Activated CD4-positive, CD25-positive, alpha-beta regulatory T cell treated with anti-CD3 and anti-CD28 coated beads, Interleukin-2, amount 50 U/mL, for 24 hours (primary cell): Measurements from ENCODE around the gene FBXL5.

Experiments used
- ATAC-seq, 2 donors: fragments of 150-1000 bp; cut with Tn5 transposase; one replicate each; pipeline ENCODE4 v1.10.0; 2021; ENCODE audit warnings: mild to moderate bottlenecking in 1 of 2, moderate library complexity in 1 of 2

FBXL5 gene, protein sequence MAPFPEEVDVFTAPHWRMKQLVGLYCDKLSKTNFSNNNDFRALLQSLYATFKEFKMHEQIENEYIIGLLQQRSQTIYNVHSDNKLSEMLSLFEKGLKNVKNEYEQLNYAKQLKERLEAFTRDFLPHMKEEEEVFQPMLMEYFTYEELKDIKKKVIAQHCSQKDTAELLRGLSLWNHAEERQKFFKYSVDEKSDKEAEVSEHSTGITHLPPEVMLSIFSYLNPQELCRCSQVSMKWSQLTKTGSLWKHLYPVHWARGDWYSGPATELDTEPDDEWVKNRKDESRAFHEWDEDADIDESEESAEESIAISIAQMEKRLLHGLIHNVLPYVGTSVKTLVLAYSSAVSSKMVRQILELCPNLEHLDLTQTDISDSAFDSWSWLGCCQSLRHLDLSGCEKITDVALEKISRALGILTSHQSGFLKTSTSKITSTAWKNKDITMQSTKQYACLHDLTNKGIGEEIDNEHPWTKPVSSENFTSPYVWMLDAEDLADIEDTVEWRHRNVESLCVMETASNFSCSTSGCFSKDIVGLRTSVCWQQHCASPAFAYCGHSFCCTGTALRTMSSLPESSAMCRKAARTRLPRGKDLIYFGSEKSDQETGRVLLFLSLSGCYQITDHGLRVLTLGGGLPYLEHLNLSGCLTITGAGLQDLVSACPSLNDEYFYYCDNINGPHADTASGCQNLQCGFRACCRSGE

DNA sequence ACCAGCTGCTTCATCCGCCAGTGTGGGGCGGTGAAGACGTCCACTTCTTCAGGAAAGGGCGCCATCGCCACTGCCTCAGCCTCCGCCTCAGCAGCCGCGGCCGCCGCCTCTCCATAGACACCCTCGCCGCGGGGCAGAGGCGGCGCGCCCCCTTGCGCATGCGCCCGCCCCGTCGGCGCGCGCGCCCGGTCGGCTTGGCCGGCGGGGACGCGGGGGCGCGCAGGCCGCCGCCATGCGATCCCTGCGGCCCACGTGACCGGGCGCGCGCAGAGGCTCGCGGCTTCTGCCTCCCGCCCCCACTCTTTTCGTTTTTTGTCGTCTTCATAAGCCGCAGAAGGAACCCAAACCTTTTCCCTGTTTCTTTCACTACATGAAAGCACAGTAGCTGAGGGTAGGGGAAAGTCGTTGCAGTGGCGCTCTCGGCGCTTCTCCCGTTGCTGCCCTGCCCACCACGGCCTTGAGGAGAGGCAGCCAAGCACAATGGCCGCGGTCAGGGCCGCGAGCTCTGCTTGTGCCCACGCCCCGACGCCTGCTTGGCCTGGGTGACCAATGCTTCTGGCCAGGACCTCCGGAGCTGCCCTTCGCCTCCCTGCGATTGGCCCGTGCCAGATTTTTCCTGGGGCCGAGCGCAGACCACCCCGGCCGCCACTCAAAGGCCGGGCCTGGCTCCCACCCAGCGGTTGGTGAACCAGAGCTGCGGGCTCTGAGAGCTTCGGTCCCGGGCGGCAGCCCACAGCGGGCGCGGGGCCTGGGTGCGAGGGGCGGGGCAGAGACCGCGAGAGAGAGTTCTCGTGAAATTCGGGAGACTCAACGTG, at the start of gene FBXL5:
Gene FBXL5 (minus strand): TSS at position 135 of the 815 bp plus-strand sequence. CDS start 70 bp downstream, at position 65.
- ATAC-seq: peak; percentile 79 to 82

DNA sequence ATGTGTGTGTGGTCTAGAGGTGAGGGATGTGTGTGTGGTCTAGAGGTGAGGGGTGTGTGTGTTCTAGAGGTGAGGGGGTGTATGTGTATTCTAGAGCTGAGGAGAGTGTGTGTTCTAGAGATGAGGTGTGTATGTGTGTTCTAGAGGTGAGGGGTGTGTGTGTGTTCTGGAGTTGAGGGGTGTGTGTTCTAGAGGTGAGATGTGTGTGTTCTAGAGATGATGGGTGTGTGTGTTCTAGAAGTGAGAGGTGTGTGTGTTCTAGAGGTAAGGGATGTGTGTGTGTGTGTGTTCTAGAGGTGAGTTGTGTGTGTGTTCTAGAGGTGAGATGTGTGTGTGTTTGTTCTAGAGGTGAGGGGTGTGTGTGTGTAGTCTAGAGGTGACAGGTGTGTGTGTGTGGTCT, 49.0 kb upstream of the FBXL5 start:
- no peak for ATAC-seq

DNA sequence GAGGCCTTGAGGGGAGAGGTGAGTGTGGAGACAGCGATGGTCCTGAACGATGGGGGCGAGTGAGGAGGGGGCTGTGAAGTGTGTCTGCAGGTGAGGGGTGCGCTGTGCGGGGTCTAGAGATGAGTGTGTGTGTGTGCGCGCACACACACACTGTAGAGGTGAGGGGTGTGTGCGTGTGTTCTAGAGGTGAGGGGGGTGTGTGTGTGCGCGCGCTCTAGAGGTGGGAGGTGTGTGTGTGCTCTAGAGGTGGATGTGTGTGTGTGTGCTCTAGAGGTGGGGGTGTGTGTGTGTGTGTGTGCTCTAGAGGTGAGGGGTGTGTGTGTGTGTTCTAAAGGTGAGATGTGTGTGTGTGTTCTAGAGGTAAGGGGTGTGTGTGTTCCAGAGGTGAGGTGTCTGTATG, 48.3 kb upstream of the FBXL5 start:
- ATAC-seq: peak in 1 of 2 donors; percentile 9

DNA sequence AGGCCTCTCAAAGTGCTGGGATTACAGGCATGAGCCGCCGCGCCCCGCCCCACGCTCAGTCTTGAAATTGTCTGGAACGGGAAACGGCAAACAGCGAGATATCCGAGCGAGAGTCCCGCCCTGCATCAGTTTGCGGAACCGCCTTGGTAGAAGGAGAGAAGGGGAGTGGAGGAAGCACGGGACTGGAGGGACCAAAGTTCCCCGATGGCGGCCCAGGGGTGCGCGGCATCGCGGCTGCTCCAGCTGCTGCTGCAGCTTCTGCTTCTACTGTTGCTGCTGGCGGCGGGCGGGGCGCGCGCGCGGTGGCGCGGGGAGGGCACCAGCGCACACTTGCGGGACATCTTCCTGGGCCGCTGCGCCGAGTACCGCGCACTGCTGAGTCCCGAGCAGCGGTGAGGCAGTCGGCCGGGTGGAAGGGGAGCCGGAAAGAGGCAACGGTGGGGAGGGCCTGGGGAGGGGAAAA, 47.8 kb upstream of the FBXL5 start, which contains the start of gene BST1:
Gene BST1 (plus strand): TSS at position 125 of the 463 bp plus-strand sequence. CDS start 80 bp downstream, at position 205.
- ATAC-seq: peak; percentile 70 to 79

DNA sequence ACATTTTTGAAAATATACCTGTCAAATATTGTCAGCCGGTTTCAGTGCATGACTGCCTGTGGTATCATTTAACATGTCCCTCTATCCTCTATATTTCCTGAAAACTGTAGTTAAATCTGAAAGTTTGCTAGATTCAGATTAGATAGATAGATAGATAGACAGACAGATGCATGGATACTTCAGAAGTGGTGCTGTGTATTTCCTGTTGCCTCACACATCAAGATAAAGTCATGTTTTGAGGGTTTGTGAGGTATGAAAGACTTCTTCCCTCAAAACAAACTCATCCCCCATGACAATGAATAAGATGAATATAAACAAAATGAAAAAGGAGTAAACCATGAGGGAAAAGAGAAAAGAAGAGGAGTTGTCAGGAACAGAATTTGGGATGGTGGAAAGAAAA, 41.7 kb upstream of the FBXL5 start:
- no peak for ATAC-seq

DNA sequence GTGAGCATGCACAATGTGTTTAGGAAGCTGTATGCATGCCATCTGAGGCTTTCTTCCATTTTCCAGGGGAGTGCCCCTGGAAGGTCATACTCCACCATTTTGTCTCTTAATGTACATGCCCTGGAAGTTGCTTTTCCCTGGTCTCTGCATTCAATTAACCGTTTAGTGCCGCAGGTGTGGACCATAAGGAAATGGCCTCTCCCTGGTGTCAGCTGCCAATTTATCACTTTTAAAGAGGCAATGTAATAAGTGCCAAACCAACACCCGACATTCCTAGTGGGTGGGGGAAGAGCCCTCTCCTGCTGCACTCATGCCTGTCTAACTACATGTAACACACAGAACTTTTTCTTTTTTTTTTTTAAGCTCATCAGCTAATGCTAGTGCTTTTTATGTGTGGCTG, 40.6 kb upstream of the FBXL5 start:
- no peak for ATAC-seq

DNA sequence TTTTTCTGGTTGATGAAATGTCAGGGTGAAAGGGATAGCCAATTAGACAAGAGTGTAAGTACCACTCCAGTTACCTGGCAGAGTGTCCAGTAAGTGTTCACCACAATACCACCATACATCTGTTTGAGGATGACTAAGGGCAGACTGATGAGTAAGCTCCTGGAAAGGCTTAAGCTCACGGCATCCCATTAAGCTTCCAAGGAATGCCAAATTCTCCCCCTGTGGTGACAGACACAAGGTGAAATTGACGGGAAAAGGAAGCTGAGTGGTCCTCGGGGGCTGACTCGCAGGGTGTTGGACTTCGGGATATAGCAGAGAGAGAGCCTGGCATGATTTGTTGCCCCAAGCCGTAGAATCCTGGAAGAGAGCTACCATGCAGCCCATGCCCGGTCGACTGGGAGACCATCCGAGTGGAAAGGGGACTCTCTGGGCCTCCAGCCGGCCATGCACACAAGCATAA, 40.1 kb upstream of the FBXL5 start:
- ATAC-seq: no peak

DNA sequence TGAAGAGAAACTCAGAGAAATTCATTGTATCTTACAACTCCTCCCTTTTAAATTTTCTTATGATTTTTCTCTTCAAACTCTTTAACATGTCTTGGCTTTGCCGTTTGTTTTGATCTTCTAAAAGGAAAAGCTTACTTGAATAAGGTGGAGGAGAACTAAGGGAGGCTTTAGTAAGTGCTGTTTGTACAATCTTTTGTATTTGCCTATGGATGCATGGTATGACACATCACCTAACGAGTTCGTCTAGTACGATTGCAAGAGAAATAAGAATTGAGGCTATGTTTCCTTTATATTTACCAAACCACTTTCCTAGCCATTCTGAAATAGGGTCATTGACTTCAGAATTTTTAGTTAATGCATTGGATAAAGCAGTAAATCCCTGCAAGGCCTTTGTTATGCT, 39.3 kb upstream of the FBXL5 start:
- no peak for ATAC-seq

DNA sequence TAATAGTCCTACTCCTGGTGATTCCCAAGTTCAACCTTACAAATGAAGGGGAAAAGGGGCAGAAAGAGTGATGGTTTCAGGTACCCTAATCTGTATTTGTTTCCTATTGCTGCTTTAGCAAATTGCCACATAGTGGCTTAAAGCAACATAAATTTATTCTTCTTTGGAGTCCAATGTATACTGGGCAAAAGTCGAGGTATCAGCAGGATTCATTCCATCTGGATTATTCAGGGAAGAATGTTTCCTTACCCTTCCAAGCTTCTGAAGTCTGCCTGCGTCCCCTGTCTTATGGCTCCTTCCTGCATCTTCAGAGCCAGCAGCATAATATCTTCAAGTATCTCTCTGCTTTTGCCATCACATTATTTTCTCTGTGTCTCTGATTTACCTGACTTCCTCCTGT, 37.4 kb upstream of the FBXL5 start:
- ATAC-seq: no peak

DNA sequence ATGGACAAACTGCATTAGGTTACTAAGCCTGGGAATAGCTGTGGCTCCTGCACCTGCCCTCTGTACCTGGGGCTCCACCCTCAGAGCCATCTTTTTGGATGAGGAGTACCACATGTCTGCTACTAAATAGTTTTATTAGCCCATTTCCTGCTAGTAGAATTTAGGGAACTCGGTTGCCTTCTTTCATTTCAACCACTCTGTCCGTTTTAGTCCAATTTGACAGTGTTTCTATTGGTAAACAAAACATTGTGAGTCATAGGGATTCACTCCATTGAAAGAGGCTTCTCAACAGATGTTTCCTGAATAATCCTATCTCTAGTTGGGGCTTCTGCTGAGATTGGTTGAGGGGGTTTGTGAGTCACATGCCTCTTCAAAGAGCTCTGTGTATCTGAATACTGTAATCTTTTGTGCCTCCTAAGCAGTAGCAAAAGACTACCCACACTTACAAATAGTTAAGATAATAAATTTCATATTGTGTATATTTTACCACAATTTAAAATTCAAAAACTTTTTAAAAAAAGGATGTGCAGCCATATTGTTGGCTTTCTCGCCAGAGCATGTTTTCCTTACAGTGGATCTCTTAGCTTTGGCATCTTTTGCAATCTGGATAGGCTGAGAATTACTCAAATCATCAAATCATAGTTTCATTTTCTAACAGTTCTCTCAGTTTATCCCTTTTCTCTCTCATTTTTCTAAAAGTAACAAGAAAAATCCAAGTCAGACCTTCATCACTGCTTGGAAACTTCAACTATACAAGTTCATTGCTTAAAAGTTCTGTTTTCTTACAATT, 36.4 kb upstream of the FBXL5 start:
- ATAC-seq: no peak

DNA sequence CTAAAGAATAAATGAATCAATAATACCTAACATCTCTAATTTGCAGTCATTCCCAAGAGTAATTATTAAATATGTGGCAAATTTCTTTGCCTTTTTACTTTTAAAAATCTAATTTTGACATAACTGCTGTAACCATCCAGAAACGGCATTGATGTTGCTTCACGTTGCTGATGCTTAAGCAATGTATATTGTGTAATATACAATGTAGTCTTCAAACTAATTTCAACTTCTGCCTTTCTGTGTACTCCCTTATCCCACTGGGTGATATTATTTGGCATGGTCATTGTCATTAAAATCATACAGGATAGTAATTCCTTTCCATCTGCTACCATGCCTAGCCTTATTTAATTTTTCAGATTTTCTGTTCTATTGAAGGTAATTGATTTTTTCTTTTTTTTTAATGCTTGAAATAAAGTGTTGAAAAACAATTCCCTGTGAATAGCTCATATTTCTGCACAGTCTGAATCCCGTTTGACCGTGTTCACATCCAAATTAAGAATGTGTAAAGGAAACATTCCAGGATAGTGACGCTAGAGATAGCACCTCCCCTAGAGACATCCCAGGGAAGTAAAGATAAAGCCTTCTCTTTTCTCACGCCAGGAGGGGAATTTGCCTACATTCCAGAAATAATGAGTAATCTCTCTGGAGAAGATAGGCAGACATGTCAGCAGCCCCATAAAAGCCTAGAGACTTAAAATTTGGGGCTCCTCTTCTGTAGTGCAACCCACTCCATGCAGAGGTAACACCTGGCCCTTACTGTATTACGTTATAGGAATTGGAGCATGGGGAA, 35.1 kb upstream of the FBXL5 start:
- no peak for ATAC-seq

DNA sequence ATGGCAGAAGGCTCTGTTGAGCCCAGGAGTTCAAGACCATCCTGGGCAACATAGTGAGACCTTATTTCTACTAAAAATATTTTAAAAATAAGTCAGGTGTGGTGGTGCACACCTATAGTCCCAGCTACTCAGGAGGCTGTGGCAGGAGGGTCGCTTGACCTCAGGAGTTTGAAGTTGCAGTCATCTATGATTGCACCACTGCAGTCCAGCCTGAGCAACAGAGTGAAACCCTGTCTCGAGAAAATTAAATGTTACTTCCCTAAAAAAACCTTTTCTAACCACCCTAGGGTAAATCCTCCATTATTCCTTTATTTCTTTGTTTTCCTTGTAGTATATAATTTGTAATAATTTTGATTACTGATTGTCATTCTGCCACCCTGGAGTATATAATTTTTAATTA, 34.4 kb upstream of the FBXL5 start:
- no peak for ATAC-seq

DNA sequence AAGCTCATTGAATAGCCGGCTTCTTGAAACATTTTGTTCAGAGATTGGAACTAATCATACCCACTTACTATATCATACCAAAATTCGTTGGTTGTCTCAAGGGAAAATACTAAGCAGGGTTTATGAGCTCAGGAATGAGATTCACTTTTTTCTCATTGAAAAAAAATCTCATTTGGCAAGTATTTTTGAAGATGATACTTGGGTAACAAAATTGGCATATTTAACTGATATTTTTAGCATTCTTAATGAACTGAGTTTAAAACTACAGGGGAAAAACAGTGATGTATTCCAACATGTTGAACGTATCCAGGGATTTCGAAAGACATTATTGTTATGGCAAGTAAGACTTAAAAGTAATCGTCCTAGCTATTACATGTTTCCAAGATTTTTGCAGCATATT, 32.9 kb upstream of the FBXL5 start:
- ATAC-seq: no peak

DNA sequence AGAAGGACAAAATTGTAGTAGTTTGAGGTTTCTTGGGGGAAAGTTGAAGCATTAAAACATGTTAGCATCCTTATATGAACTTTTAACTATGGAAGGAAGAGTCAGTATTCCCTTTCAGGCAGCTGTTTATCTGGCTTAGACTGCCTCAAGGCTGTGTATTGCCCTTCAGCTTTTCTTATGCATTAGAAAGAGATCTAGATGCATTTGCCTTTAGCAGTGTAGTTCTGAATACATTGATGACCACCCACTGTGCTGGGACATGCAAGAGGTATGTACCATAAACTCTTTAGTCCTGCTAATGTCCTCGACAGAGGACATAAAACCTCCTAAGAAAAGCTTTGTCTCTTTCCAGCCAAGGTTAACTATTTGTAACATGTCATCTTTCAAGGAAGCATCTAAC, 29.3 kb upstream of the FBXL5 start:
- no peak for ATAC-seq

DNA sequence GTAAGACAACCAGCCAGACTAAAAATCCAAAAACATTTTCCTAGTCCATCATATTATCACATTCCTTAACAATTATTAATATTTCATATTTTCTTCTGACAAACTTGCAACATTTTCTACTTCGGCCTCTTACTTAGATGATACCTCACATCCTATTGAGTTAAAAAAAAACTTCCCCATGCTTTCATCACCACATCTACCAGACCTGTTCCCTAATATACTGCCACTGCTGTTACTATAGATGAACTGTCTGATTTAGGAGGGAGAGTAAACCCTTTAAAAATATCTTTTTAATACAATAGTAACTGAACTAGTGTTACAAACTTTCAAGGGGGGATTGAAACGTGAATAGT, 28.0 kb upstream of the FBXL5 start:
- no peak for ATAC-seq

DNA sequence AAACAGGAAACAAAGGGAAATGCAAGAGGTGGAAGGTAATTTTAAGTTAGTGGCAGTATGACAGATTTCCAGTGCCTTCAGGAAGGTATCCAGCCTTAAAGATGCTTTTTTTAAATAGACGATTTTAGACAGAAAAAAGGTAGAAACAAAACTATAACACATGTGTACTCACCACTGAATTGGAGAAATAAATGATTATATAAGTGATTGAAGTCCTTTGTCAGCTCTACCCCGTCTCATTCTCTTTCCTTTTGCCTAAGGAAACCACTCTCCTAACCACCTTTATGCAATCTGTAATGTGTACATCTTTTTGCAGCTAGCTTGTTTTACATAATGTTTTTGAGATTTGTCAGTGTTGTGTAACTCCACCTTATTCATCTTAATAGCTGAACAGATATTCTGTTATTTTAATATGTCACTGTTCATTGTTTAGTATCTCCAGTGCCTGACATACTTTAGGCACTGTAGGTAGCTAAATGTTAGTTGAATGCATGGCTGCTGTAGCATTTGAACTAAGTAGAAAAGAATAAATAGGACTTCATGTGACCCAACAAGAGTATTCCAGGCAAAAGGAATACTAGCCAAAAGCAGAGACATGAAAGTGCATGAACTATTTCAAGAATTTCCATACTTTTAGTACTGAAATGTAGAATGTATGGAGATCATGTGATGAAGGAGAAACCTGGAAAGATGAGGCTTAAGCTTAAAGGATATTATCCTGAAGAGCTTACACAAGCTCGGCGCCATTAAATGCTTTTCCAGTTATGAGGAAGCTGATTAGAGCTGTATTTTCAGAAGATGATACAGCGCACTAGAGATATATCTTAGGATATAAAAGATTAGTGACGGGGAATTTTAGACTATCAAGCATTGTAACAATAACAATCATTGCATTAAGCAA, 27.3 kb upstream of the FBXL5 start:
- peak in 1 of 2 donors; percentile 7 for ATAC-seq

DNA sequence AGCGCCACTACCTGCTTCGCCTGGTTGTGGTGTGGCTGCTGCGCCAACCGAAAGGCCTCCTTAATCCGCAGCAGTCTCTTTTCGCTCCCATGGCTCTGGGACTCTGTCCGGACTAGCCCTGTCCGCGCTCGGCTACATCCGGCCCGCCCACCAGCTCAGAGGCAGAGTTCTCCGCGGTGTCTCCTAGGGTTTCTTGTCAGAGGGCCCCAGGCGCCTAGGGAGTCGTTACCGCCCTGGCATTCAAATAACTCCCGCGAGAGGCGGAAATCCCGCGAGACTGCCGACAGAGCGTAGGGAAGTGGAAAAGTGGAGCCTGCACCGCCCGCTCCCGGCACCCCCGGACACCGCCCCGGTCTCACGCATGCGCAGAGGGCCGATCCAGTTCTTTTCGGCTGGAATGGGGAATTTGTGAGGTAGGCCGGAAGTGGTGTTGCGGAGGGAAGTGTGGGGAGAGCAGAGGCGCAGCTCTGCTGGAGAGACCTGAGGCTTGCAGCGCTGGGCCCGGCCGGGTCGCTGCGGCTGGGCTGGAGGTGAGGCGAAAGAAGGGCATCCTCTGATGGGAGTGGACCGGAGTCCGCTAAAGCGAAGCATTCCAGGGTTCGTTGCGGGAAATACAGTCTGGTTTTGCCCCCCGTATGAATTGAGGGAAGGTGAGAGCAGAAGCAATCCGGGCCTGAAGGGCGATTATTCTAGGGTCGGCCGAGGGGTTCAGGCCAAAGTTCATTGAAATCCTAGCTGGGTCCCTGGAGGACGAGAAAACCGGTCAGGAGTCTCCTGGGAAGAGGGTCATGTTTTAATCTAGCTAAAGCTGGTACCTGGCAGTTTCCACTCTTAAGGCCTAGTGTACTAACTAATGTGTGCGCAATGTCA, 26.4 kb upstream of the FBXL5 start, which contains the start of gene FAM200B:
Gene FAM200B (plus strand): TSS at position 456 of the 870 bp plus-strand sequence. CDS start 5,151 bp downstream, outside the sequence.
- peak; percentile 98 to 99 for ATAC-seq

DNA sequence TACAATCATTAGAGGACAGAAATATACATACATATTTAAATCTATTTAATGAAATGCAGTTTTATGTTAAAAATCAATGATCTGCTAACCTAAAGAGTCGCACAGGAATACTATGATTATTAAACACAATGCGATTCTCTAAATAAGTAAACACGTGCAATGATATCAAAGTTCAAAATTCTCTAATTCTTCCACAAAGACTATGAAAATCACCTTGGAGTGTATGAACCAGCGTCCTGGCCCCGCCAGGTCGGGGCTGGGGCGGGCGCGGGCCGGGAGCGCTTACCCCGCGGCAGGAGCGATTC, 25.9 kb upstream of the FBXL5 start:
- no peak for ATAC-seq

DNA sequence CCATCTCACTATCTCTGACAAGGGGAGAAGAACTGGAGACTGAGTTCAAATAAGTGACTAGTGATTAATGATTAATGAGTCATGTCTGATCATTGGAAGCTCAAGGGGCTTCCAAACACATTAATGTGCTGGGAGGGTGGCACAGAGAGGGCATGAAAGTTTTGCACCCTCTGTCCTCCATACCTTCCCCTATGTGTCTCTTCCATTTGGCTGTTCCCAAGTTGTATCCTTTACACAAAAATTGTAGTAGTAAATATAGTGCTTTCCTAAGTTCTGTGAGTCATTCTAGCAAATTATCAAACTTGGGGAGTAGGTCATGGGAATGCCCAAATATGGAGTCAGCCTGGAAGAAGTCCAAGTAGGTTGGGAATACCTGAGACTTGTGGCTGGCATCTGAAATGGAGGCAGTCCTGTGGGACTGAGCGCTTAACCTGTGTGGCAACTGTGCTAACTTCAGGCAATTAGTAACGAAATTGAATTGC, 22.4 kb upstream of the FBXL5 start:
- ATAC-seq: no peak
